Stimulated activated CD8-positive, alpha-beta memory T cell treated with anti-CD3 and anti-CD28 coated beads, Interleukin-12 subunit alpha, Interleukin-12 subunit beta, amount 100 ng/mL, for 24 hours (primary cell): ENCODE results near the gene CDK16.

Experiments used
- DNase-seq: peaks from one replicate; pipeline ENCODE4 v3.0.0-alpha.2; 2020; ENCODE audit errors: extremely low read depth

The CDK16 gene

DNA sequence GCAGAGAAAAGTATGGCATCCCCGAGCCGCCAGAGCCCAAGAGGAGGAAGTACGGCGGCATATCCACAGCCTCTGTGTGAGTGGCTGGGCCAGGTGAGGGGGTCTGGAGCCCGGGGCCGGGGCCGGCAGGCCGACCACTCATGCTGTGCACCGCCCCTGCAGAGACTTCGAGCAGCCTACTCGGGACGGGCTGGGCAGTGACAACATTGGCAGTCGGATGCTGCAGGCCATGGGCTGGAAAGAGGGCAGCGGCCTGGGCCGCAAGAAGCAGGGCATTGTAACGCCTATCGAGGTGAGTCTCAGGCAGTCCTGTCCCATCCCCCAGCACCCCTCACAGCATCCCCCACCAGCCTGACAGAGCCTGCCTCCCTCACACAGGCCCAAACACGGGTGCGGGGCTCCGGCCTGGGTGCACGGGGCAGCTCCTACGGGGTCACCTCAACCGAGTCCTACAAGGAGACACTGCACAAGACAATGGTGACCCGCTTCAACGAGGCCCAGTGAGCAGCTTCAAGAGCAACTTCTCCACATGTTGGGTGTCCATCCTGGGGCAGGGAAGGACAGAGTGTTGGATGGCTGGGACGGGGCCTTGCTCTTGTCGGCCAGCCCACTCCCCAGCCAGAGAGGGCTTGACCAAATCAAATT is 32.3 kb upstream of the CDK16 start:
- no peak for DNase-seq

DNA sequence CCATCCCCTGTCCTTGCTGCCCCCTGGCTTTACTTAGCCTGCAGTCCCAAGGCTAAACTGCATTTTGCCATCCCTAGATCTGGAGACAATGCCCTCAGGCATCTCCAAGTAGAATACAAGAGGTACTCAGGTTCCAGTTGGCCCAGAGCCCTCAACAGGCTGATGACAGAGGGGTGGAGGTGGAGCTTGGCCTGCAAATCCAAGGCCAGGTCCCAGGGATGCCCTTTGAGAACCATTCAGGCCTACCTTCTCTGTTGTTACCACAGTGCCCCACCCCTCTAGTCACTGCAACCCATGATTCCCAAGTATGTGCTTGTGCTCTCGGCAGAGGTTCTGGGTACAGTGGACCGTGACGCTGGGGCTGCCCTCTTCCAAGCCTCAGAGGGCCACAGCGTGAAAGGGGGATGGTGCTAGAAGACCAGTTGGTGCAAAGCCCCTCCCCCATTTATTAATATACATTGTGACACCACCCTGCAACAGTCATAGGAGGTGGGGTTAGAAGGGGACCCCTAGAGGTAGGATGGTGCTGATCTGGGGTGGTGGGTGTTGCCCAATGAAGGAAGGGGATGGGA is 31.3 kb upstream of the CDK16 start:
- no peak for DNase-seq

DNA sequence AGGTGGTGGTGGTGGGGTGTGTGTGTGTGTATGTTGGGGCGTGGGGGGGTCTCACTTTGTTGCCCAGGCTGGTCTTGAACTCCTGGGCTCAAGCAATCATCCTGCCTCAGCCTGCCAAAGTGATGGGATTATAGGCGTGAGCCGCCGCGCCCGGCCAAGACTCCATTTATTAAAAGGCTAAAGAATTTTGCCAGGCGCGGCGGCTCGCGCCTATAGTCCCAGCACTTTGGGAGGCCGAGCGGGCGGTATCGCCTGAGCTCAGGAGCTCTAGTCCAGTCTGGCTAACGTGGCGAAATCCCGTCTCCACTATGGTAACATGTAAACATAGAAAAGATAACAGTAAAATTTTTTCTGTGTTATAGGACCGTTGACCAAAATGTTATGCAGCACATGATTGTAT is 28.6 kb upstream of the CDK16 start:
- no peak for DNase-seq

DNA sequence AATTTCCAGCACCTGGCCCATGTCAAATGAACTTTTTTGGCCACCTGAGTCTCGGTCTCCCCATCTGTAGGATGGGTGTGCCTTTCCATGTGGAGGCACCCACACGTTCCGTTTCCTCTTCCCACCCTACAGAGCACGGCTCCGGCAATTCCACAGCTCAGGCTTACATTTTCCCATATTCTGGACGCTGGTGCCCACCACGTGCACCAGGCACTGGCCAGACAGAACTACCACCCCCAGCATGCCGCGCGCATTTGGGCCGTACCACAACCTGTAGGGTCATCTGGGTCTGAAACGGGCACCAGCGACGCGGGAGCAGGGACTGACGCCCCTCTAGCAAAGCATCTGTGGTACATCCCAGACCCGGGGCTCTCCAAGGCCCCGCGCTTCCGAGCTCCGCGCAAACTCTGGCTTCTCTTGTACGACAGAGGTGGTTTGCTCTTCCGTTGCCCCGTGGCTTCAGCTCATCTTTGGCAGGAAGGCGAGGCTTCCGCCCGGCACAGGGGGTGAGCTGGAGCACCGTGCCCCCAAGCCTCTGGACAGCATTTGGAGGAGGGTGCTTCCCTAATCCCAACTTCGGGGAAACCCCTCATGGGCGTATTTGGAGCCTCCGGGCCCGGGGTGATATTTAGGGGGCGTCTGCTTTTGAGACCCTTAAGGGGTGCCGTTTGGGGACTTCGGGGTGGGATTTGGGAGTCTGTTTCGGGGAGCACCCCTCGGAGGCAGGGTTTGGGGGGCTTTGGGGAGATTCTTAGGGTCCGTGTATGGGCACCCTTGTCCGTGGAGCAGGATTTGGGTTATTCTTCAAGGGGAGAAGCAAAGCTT is 27.8 kb upstream of the CDK16 start:
- DNase-seq = peak; percentile 60

DNA sequence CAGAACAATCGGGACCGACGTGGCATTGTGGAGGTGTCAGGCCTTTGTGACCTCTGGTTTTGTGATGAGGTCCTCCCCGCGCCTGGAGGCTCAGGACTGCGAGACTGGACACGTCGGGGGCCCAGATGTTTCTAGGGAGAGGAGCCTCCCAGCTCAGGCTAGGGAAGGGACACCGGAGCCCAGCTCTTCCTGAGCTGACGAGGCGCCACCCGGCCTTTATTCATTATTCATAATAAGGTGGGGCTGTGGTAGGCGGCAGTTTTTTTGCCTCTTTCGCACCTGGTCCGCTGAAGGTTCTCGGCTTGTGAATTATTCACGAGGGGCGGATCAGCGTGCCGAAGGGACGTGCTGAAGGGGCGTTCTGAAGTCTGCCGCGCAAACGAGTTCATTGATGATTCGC is 27.1 kb upstream of the CDK16 start:
- peak; percentile 17 for DNase-seq

DNA sequence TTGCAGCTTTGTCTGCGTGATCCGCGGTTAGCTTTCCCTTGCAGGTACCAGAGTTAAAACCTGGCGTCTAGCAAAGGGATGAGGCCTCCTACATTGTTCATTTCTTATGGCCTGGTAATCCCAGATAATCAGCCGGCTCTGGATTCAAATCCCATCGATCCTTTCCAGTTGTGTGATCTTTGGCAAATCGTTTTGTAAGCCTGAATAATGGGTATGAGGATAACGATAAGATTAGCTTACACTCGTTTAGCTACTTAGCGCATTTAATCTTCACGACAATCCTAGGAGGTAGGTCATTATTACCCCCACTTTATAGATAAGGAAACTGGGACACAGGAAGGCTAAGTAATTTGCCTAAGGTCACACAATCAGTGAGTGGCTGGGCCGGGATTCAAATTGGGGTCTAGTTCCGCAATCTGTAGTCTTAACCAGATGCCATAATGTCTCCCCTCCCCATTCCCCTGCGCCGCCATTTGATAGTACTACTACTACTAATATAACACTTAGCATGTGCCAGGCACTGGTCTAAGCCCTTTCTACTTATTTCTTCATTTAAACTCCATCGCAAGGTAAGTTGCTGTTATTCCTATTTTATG is 26.6 kb upstream of the CDK16 start:
- no peak for DNase-seq

DNA sequence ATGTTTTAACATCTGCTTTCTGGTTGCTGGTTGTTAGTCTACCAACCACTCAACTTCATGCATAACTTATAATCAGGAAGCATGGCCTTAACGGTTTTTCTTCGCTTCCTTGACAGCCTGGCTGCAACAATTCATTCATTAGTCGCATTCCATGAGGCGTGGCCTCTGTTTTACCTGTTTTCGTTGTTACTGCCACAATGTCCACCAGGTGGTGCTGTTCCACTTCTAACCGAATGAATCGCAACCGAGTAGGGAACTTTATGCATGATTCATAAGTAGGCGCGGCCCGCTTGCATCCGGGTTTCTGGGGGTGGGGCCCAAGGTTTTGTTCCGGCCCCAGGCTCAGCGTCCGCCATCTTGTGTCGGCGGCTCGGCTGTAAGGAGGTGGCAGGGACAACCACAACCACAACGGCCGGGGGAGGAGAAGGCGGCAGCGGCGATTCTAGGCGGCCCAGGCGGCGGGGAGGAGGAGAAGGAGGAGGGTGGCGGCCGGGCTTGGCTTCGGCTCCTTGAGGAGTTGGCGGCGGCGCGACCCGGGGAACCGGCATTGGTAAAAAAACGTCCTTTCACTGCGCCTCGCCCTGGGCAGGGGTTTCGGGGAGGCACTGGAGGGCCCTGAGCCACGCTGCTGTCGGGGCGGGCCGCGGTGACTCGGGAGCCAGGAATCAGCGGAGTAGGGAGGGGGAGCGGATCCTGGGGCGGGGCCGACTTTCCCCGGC is 24.8 kb upstream of the CDK16 start, which contains the start of gene UBA1:
Gene UBA1 (plus strand): TSS at position 355 of the 719 bp plus-strand sequence. CDS start 4,974 bp downstream, outside the sequence.
- peak; percentile 73 for DNase-seq

DNA sequence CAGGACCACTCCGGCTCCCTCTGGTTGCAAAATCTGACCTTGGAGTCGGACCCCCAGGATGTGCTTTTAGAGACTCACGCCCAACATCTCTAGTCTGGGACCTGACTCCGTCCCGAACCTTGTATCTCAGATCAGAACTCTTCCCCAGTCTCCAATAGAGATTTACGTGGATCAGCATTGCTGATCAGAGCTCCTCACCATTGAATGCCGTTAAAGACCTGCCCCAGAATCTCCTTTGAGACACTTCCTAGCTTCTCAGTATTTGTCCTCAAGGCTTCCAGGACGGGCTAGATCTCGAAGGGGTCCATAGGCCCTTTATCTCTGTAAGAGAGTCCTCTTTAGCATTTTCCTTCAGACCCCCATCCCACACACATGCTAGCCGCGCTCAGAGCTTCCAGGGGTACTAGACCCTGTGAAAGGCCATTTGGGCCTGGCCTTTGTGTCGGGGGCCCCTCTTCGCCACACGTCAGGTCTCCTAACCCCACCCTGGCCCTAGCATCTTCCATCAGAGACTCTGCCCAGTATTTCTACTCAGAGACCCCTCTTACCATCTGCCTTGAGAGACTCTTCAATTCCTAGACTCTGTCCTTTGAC is 24.2 kb upstream of the CDK16 start:
- DNase-seq = no peak

DNA sequence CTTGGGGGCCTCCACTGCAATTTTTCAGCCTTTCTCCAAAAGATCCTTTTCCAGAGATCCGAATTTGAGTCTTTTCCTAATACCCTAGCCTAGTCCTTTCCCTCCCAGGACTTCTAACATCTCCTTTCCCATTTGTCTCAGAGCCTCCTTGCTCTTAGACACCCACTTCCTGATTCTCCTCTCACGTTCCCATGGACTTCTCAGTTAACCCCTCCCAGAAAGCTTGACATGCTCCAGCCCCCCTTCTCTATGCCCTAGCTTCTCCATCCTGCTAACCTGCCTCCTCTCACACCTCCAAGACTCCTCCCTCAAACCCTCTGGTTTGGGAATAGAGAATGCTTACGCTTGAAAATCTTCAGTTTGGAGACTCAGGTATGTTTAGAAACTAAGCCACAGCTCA is 22.4 kb upstream of the CDK16 start:
- no peak for DNase-seq

DNA sequence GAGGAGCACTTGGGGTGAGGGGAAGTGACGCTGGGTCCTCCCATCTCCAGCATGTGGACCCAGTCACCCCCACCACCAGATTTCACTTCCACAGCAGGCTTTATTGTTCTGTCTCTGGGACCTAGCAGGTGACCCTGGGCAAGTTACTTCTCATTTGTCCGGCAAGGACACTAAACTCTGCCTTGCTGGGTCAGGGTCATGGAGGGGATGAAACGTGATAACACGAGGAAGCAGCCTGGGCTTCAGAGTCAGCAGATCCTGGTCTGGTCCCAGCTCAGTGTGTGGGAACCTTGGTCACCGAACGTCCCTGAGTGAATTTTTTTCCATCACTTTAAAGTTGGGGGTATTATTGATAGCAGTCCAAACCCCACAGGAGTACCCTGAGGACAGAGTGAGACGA is 21.0 kb upstream of the CDK16 start:
- no peak for DNase-seq

DNA sequence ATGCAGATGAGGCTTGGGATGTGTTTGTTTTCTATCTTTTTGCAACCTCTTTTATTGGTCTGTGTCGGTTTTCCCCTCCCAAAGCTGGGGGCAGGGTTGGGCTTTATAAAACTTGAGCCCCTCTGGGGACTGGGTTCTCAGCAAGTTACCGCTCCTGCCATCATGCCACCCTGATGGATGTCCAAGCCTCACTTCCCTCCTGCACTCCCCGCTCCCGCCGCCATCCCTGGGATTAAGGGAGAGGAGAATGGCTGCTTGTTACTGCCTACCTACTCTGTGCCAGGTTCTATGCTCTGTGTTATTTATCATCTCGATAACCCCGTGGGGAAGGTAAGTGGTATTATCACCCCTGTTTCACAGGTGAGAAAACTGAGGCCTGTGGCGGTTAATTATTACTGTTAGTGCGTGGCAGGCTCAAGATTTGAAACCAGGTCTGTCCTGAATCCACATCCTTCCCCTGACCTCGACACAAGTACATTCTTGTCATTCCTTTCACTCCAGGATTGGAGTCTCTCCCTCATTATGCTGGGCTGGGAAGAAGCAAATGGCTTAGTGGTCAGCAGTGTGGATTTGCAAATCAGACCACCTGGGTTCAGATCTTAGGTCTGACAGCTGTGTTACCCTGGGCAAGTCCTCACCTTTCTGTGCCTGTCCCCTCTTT is 20.3 kb upstream of the CDK16 start:
- DNase-seq = no peak

DNA sequence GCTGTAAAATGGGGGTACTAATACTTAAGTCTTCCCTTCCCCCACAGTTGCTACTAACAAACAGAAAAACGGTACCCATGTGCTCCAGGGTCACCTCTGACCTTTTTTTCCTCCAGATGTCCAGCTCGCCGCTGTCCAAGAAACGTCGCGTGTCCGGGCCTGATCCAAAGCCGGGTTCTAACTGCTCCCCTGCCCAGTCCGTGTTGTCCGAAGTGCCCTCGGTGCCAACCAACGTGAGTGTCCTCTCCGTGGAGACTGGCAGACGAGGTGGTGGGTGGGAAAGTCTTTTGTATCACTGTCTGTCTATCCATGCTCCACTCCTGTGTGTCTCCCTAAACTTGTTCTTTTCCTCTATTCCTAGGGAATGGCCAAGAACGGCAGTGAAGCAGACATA is 19.8 kb upstream of the CDK16 start:
- DNase-seq = no peak

DNA sequence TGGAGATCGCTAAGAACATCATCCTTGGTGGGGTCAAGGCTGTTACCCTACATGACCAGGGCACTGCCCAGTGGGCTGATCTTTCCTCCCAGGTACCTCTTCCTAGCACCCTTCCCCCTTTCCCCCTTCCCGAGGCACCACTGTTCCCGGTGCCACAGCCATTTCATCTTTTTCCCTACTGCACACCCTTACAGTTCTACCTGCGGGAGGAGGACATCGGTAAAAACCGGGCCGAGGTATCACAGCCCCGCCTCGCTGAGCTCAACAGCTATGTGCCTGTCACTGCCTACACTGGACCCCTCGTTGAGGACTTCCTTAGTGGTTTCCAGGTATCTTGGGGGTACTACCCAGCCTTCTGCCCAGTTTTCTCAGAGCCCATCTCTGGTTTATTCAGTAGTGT is 19.2 kb upstream of the CDK16 start:
- no peak for DNase-seq

DNA sequence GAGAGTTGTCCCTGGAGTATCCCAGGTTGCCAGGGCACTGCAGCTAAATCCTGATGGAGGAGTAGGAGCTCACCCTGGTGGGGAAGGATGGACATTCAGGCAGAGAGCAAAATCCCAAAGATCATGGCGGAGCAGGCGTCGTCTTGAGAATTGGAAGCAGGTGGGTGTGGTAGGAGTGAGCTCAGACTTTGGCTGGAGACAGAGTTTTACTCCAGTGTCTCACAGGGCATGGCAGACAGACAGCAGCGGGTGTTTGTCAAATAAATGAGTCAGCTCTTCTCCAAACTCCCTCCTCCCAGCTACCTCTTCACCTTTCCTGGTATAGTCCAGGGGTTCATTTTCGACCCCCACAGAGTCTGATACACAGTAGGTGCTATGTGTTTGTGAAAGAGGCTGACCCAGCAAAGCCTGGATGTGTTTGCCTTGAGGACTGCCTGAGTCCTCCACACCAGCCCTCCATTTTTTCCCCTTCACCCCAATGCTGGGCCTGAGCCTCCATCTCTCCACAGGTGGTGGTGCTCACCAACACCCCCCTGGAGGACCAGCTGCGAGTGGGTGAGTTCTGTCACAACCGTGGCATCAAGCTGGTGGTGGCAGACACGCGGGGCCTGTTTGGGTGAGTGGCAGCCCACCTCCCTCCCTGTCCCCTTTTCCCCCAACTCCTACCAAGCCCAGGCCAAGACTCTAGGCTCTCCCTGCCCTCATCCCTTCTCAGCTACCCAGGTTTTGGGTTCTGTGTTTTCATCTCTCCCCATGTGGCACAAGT is 17.9 kb upstream of the CDK16 start:
- DNase-seq = no peak

DNA sequence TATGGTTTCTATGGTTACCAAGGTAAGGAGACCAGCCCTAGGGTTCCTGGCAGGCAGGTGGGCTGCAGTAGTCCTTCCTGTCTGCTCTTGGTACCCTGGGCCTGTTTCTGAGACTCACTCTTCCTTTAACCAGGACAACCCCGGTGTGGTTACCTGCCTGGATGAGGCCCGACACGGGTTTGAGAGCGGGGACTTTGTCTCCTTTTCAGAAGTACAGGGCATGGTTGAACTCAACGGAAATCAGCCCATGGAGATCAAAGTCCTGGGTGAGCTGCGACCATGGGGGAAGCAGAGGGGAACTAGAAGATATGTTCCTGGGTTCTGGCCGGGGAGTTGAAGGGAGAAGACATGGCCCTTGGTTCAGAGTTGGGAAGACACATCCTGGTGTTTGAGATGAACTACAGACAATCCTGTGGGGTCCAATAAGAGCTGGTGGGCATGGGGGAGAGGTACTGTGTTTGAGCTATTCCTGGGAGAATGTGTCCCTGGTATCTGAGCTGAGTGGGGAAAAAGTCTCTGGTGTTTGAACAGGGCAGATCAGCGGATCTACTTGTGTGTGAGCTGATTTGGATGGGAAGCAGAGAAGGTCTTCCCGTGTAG is 17.0 kb upstream of the CDK16 start:
- no peak for DNase-seq

DNA sequence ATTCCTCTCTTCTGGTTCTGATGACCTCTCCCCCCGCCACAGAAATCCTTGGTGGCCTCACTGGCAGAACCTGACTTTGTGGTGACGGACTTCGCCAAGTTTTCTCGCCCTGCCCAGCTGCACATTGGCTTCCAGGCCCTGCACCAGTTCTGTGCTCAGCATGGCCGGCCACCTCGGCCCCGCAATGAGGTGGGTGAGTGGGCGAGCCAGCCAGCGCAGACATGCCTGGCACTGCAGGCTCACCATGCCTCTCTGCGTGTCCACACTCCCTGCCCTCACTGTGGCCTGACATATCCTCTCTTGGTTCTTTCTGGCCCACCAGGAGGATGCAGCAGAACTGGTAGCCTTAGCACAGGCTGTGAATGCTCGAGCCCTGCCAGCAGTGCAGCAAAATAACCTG is 16.2 kb upstream of the CDK16 start:
- DNase-seq = no peak

DNA sequence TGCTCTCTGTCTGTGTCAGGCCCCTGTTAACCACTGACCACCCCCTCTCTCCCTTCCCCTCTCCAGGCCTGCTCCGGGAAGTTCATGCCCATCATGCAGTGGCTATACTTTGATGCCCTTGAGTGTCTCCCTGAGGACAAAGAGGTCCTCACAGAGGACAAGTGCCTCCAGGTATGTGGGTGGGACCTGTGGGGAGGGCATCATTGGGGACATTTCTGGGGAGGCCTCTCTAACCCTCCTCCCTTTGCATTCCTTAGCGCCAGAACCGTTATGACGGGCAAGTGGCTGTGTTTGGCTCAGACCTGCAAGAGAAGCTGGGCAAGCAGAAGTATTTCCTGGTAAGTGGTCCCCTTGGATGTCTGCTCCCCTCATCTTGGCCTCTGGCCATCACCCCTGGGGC is 15.6 kb upstream of the CDK16 start:
- DNase-seq = no peak

DNA sequence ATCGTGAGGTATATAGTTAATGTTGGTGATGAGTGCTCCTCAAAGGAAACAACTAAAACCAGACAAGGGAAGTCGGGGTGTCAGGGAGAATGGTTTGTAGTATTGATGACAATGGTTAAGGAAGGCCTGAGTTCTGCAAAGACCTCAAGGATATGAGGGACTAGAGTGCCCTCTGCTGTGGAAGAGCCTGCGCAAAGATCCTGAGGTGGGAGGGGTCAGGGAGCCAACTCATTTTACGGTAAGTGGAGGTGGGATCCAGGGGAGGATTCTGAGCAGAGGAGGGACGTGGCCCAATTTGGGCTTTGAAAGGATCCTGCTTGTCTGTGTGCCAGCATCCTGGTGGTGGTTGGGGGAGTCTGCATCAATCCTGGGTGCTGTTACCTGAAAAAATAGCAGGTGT is 13.5 kb upstream of the CDK16 start:
- no peak for DNase-seq

DNA sequence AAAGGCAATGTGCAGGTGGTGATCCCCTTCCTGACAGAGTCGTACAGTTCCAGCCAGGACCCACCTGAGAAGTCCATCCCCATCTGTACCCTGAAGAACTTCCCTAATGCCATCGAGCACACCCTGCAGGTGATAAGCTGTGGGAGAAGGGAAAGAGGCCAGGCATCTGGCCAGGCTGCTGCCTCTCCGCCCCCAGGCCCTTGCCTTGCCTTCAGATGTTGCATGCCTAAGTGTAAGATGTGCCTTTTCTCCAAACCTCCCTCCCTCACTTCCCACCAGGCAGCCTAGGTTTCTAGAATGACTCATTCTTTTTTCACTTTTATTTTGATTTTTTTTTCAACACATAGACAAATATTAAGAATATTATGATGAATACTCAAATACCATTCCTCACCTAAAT is 12.2 kb upstream of the CDK16 start:
- no peak for DNase-seq

DNA sequence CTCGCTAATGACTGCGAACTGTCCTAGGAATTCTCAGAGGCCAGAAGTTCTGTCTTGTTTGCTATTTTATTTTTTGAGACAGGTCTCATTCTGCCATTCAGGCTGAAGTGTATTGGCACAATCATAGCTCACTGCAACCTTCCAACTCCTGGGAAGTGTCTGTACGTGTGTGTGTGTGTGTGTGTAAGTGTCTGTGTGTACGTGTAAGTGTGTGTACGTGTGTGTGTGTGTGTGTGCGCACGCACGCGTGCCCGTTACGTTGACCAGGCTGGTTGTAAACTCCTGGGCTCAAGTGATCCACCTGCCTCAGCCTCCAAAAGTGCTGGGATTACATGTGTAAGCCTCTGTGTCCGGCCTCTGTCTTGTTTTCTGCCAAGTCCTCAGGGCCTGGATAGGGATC is 10.4 kb upstream of the CDK16 start:
- DNase-seq = no peak
